ENCODE measurements around the gene KLHDC4.
"Not testable (repeated sequence)": the region's sequence is repeated elsewhere in the genome, so short reads cannot be mapped to it uniquely, and the experiment has no call there.

Gene KLHDC4

GRCh38 chr16:87788730-87789436 lies 23.1 kb upstream of the KLHDC4 start:
- not testable (repeated sequence) for DNase-seq (ENCODE audit: low spot score)

DNA sequence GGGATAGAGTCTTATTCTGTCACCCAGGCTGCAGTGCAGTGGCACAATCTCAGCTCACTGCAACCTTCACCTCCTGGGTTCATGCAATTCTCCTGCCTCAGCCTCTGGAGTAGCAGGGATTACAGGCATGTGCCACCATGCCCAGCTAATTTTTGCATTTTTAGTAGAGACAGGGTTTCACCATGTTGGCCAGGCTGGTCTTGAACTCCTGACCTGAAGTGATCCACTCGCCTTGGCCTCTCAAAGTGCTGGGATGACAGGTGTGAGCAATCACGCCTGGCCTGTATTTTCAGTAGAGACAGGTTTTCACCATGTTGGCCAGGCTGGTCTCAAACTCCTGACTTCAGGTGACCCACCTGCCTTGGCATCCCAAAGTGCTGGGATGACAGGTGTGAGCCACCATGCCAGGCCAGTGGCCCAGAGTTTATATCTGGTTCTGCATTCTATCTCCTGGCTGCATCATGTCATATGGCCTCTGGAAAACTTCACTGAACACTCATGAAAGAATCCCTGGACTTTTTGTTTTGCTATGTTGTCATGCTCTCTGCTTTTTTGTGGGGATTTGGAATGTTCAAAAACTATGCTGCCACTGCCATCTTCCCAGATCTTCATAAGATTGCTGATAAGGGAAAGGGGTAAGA lies 21.8 kb upstream of the KLHDC4 start:
- not testable (repeated sequence) for DNase-seq (ENCODE audit: low spot score)

DNA sequence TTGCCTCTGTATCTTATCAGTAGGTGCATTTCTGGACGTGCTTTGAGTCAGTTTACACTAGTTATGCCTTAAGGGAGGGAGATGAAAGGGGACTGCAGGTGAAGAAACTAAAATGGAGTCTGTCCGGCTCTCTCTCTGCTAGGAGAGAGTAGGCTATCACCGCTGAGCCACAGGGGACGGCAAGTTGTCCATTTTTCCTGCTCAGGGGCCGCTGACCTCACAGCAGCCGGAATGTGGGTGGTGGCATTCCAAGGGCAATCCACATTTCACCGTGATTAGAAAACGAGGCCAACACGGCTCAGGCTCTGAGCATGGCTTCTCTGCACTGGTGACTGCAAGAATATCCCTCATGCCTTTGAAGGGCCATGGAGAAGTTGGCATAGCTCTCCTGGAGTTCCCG lies 19.0 kb upstream of the KLHDC4 start:
- no peak for DNase-seq (ENCODE audit: low spot score)

GRCh38 chr16:87782033-87782432 lies 16.2 kb upstream of the KLHDC4 start:
- DNase-seq (ENCODE audit: low spot score) = no peak

- no peak for DNase-seq (ENCODE audit: low spot score)
Measured at GRCh38 chr16:87780385-87780989, 14.7 kb upstream of the KLHDC4 start.

DNA sequence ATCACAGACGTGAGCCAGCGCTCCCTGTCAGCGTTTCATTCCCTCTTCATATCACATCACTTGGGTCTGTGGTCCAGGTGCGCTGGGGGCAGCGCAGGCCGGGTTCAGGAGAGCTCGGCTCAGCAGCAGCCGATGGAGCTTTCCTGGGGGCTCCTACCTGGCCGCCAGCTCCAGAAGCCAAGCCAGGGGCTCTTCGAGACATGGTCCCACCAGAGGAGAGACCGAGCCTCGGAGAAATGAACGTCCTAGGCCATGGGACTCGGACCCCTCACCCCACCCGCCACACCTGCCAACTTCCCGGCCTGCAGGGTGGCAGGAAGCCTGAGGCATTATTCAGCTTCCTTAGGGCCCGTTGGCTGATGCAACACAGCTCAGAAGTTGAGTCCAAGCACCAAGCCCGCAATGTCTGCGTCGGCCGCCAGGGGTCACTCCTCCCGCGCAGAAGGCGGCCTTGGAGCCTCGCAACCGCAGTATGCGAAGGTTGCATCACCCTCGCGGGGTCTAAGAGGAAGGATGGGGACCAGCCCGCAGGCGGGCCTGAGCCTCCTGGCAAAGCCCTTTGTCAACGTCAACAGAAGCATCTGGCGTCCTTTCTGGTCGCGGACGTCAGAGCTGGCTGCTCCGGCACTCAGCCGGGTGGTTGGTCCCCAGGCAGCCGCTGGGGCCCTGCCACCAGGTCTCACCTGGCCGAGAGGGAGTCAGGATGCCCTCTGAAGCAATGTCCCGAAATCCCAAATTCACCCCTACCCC lies 13.2 kb upstream of the KLHDC4 start:
- DNase-seq (ENCODE audit: low spot score) = peak; percentile 92

GRCh38 chr16:87778476-87778829 lies 12.7 kb upstream of the KLHDC4 start:
- no peak for DNase-seq (ENCODE audit: low spot score)

DNA sequence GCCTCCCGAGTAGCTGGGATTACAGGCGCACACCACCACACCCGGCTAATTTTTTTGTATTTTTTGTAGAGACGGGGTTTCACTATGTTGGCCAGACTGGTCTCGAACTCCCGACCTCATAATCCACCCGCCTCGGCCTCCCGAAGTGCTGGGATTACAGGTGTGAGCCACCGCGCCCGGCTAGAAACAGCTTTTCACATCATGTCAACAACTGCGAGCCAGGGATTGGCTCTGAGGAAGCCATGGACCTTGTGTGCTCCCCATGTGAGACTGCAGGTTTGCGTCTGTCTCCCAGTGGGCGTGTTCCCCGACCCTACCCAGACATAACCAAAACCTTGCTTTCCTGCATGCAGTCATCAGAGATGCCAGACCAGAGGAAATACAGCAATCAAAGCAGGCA lies 8.1 kb upstream of the KLHDC4 start:
- not testable (repeated sequence) for DNase-seq (ENCODE audit: low spot score)

DNA sequence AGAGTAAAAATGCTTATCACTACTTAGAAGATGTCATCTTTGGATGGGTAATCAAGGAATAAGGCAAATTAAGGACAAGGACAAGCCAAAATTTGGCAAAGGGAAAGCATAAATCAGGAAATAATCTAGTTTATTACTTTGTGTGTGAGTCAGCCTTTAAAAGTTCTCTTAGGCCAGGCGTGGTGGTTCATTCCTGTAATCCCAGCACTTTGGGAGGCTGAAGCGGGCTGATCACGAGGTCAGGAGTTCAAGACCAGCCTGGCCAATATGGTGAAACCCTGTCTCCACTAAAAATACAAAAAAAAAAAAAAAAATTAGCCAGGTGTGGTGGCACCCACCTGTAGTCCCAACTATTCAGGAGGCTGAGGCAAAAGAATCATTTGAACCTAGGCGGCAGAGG lies 1.7 kb upstream of the KLHDC4 start:
- not testable (repeated sequence) for DNase-seq (ENCODE audit: low spot score)

DNA sequence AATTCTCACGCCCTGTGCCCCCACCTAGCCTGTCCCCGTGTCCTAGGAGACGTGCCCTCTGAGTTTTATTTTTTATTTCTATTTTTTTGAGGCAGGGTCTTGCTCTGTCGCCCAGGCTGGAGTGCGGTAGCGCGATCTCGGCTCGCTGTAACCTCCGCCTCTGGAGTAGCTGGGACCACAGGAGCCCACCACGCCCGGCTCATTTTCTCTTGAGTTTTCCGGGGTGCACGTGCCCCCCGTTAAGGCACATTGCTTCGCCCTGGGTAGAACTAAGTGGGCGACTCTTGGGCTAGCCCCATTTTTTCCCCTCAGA lies 655 bp upstream of the KLHDC4 start:
- DNase-seq (ENCODE audit: low spot score) = no peak

GRCh38 chr16:87765473-87765775 lies 362 bp downstream of the KLHDC4 start:
- DNase-seq (ENCODE audit: low spot score) = no peak

DNA sequence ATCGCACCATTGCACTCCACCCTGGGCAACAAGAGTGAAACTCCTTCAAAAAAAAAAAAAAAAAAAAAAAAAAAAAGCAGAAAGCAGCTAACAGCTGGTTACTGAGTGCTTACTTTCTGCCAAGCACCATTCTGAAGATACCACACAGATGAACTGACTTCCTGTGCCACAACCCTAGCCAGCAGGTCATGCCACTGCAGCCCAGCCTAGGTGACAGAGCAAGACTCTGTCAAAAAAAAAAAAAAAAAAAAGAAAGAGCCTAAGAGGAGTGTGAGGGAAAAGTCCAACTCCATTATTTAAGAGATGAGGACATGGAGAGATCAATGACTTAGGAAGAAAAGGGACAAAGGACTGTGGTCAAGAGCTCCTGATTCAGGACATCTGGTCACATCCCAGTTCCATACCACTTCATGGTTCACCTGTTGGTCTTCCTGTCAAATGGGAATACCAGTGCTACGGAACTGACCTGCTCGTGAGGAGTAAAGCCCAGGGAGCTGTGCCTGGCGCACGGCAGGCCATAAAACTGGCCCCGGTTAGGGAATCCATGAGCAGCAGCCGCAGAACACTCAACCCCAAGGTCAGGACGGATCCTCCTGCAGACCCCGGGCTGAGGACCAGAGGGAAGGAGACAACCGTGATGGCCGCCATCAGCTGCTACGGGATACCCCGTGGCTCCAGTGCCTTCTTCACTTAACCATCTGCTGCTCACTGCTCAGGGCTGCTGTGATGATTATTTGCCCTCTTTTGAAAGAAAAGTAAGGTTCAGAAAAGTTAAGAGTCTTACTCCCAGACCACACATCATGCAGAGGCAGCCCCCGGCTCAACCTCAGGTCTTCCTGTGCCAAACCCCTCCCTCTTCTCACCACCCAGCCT lies 950 bp downstream of the KLHDC4 start:
- no peak for DNase-seq (ENCODE audit: low spot score)

GRCh38 chr16:87762620-87763019 lies 3.2 kb downstream of the KLHDC4 start:
- DNase-seq (ENCODE audit: low spot score) = no peak

DNA sequence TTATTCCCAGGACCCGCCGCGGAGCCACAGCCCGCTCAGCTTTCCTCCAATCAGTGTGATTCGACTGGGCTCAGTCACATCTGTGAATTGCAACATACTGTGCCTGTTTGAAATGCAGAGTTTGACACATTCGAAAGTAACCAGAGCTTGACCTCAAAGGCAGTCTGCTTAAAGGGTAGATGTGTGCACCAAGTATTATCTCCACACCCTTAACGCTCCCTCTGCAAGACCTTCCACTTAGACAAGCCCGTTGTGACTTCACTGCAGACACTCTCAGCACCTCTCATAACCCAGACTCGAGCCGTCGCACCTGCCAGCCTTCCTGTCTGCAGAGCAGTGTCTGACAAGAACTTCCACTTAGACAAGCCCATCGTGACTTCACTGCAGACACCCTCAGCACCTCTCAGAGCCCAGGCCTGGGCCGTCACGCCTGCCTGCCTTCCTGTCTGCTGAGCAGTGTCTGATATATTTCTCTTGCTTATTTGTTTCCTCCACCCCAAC lies 3.7 kb downstream of the KLHDC4 start:
- DNase-seq (ENCODE audit: low spot score) = no peak

- DNase-seq (ENCODE audit: low spot score) = no peak
Measured at GRCh38 chr16:87761060-87761459, 4.7 kb downstream of the KLHDC4 start.

- no peak for DNase-seq (ENCODE audit: low spot score)
Measured at GRCh38 chr16:87757841-87758426, 7.9 kb downstream of the KLHDC4 start.

DNA sequence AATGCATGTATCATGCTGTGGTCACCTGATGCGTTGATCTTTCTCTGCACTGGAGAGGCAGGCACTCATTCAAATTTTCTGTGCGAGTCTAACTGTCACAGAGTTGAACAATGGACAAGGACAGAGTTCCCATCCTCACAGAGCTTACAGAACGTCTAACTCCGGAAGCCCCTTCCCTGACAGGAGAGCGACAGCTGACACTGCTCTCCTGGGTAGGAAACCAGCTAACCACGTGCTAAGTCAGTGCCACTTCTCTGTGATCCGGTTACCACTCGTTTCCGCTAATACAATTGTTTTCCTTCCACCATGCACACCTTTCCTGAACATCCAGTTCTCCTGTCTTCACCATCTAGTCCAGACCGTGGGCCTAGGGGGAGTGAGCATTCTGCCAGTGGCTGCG lies 11.3 kb downstream of the KLHDC4 start:
- no peak for DNase-seq (ENCODE audit: low spot score)

GRCh38 chr16:87747626-87748414 lies 18.0 kb downstream of the KLHDC4 start:
- DNase-seq (ENCODE audit: low spot score) = no peak

- DNase-seq (ENCODE audit: low spot score) = no peak
Measured at GRCh38 chr16:87746178-87746577, 19.6 kb downstream of the KLHDC4 start.

DNA sequence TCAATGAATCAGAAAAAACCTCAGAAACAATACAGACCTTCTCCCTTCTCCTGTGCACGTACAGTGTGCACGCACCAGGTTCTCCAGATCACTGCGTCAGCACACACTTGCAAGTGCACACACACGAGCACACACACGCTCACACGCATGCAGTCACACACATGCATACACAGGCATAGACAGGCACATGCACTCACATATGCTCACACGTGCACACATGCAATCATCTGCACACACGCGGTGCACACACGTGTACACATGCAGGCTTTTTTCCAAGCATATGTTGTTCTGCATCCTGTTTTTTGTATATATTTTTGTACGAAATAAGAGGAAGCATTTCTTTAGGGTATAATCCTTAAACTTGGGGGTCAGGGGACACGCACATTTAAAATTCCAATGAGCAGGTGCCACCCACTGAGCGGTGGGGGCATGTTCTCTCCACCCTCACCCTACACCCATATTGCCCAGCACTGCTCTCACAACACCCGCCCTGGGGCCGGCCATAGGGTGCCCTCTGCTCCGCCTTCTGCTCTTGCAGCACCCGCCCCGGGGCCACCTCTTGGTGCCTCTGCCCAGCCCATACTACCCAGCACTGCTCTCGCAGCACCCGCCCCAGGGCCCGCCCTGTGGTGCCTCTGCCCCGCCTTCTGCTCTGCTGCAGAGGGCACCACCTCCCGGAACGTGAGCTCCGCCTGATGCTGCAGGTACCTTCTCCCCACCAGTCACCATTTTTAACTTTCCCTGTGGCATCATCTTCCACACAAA lies 20.9 kb downstream of the KLHDC4 start:
- no peak for DNase-seq (ENCODE audit: low spot score)
